HEK293 (cell line): ENCODE data around the gene DLG2.

Experiments used
- KLF8 ChIP-seq: fragments of 450-650 bp; formaldehyde crosslinking; IDR thresholded peaks from 2 replicates; pipeline ENCODE4 v1.5.1; 2016; ENCODE audit warnings: missing biosample characterization, missing genetic modification characterization
- ZXDB ChIP-seq: fragments of 450-650 bp; formaldehyde crosslinking; IDR thresholded peaks from 2 replicates; pipeline ENCODE4 v1.5.1; 2016; ENCODE audit warnings: missing biosample characterization, missing genetic modification characterization
- TF ChIP-seq, protein P1 (sequence below): fragments of 450-650 bp; formaldehyde crosslinking; IDR thresholded peaks from 2 replicates; pipeline ENCODE4 v1.5.1; 2016; ENCODE audit warnings: missing biosample characterization, missing genetic modification characterization

DNA sequence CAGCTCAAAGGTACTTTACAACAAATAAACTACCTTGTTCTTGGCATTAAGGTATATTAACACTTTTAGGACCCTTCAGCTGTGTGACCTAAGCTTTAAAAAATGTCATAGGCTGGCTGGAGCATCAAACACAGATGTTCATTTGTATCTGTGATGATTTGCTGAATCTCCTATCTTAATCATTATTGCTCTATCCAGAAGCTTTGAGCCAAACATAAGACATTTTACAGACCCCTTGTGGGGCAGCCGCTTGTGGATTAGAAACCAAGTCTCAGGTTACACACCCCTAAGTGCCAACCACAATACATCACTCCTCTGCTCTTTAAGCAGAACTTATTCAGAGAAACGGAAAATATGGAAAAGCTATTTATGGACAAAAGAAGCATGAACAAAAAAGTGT is 1946.8 kb downstream of the DLG2 start:
- TF ChIP-seq KLF8 (tag by site-specific recombination) (no peak), ZXDB (tag by site-specific recombination) (no peak)
- TF ChIP-seq, protein P1, sequence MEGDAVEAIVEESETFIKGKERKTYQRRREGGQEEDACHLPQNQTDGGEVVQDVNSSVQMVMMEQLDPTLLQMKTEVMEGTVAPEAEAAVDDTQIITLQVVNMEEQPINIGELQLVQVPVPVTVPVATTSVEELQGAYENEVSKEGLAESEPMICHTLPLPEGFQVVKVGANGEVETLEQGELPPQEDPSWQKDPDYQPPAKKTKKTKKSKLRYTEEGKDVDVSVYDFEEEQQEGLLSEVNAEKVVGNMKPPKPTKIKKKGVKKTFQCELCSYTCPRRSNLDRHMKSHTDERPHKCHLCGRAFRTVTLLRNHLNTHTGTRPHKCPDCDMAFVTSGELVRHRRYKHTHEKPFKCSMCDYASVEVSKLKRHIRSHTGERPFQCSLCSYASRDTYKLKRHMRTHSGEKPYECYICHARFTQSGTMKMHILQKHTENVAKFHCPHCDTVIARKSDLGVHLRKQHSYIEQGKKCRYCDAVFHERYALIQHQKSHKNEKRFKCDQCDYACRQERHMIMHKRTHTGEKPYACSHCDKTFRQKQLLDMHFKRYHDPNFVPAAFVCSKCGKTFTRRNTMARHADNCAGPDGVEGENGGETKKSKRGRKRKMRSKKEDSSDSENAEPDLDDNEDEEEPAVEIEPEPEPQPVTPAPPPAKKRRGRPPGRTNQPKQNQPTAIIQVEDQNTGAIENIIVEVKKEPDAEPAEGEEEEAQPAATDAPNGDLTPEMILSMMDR (tag by site-specific recombination) = no peak
